K562 (cell line): ENCODE results near the gene TRIM38. TPM values are rescaled to one million over a fixed set of nuclear protein-coding genes. Genes with fewer than 3 reads are reported as not detected.

ENCODE experiments used
- ADNP ChIP-seq: fragments of 200-800 bp; sonication (Bioruptor generic); IDR thresholded peaks from 2 replicates; pipeline ENCODE4 v1.6.1; 2016; ENCODE audit warnings: missing genetic modification characterization, missing compliant biosample characterization
- FOS ChIP-seq: IDR thresholded peaks from 3 replicates; pipeline ENCODE4 v1.6.1; 2011; ENCODE audit not compliant: insufficient read length; ENCODE audit errors: extremely low read depth
- FOXM1 ChIP-seq, 2 experiments: fragments of 450-650 bp in 1 of 2; sonication (generic) in 1 of 2; formaldehyde crosslinking in 1 of 2; IDR thresholded peaks; 2 replicates each; pipeline versions ENCODE4 v1.6.1 to v1.9.0; 2017 to 2022; ENCODE audit warnings: low read depth in 2 of 2, mild to moderate bottlenecking in 2 of 2, missing genetic modification reagents in 1 of 2, moderate library complexity in 1 of 2
- HIVEP1 ChIP-seq: fragments of 250-450 bp; sonication (Bioruptor Pico); IDR thresholded peaks from 2 replicates; pipeline ENCODE4 v1.4.0; 2020; ENCODE audit warnings: mild to moderate bottlenecking
- SMARCA4 ChIP-seq: fragments of 450-650 bp; IDR thresholded peaks from 2 replicates; pipeline ENCODE4 v1.6.1; 2016
- TFAM ChIP-seq: fragments of 250-450 bp; sonication (Bioruptor Pico); conservative IDR thresholded peaks from 2 replicates; pipeline ENCODE4 v1.5.0; 2021; ENCODE audit warnings: mild to moderate bottlenecking, moderate library complexity
- ZC3H8 ChIP-seq: fragments of 450-650 bp; IDR thresholded peaks from 2 replicates; pipeline ENCODE4 v1.6.1; 2017
- ZNF431 ChIP-seq: sonication (generic); formaldehyde crosslinking; IDR thresholded peaks from 2 replicates; pipeline ENCODE4 v1.8.0; 2022; ENCODE audit warnings: mild to moderate bottlenecking, missing genetic modification reagents
- polyA plus RNA-seq, 8 experiments: library from polyadenylated mRNA; depleted of rRNA in 4 of 8; stranded (reverse) in 5 of 8; unstranded in 3 of 8; fragments of >200 nt; fragmentation: Nextera tagmentation in 2 of 8; fragmentation: Illumina TruSeq in 1 of 8; extraction: Ambion mirVana in 2 of 8; extraction: Trizol in 1 of 8; gene quantifications; 2 replicates each; pipeline versions ENCODE4 v1.2.1 to v1.2.3, GENCODE V29; 2011 to 2014; ENCODE audit warnings: inconsistent platforms in 1 of 8, missing spikeins in 1 of 8
- total RNA-seq, 7 experiments: library from RNA; depleted of rRNA in 6 of 7; stranded (reverse); fragments of >200 nt in 6 of 7; fragmentation: Illumina TruSeq in 2 of 7; extraction: Trizol in 2 of 7; gene quantifications; 2 replicates each; pipeline versions ENCODE4 v1.2.1 to v1.2.3, GENCODE V29; 2011 to 2021; ENCODE audit warnings: low replicate concordance in 1 of 7
- TF ChIP-seq, protein P1 (sequence below): fragments of 250-450 bp; sonication (Bioruptor Pico); IDR thresholded peaks from 2 replicates; pipeline ENCODE4 v1.5.0; 2020; ENCODE audit warnings: mild to moderate bottlenecking
- TF ChIP-seq, protein P2 (sequence below): IDR thresholded peaks from 2 replicates; pipeline ENCODE4 v1.6.1; 2011; ENCODE audit not compliant: insufficient read length; ENCODE audit errors: extremely low read depth
- TF ChIP-seq, protein P3 (sequence below): fragments of 450-650 bp; formaldehyde crosslinking; IDR thresholded peaks from 2 replicates; pipeline ENCODE4 v1.4.0; 2022; ENCODE audit warnings: missing genetic modification characterization

The TRIM38 gene
- total and polyA plus RNA-seq, 9 of the 15 experiments (the other 6 are each of a cell fraction or from before 2014, with no cell fraction given): 1.7 to 6.7 (median 6.3) TPM

DNA sequence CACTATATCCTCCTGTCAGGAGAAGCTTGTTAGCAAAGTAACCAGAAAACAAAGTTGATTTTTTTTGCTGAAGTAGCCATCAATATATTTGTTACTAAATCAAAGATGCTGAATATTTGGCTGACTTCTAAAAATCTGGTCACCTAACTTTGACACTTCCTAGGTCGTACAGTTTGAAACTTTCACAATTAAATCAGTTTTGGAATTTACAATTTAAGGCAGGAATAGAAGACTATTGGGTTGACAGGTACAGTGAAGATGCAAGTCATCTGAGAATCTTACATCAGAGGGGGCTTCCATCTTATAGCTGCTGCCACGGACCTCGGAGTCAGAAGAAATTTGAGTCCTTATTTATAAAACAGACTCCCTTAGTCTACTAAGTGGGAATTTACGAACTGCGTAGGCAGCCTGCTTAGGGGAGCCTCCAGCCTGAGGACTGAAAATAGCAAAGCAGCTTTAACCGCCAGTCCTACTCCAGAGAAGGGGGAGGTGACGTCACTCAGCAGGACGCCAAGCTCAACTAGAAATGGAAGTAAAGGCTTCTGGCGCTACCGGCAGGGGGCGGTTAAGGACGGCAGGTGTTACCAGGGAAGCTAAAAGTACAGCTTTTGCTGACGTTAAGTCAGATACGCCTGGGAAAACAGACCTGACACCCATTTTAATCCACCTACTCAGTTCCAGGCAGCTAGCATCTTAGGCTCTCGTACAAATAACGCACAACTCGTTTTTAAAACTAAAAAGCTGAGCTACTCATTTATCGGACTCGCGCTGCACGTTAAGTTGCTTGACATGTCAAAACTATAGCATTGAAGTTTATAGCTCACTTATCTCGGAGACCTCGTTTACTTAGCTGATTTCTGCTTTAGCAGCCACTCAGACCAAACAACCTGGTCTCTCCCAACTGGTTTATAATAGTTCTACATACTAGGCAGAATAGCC is 63.6 kb downstream of the TRIM38 start (continued):
- TF ChIP-seq, protein P1, sequence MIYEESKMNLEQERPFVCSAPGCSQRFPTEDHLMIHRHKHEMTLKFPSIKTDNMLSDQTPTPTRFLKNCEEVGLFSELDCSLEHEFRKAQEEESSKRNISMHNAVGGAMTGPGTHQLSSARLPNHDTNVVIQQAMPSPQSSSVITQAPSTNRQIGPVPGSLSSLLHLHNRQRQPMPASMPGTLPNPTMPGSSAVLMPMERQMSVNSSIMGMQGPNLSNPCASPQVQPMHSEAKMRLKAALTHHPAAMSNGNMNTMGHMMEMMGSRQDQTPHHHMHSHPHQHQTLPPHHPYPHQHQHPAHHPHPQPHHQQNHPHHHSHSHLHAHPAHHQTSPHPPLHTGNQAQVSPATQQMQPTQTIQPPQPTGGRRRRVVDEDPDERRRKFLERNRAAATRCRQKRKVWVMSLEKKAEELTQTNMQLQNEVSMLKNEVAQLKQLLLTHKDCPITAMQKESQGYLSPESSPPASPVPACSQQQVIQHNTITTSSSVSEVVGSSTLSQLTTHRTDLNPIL (CRISPR knock-in tag): peak; percentile 40; the same call in 1 of the 2 replicates
- TF ChIP-seq ZNF431 (CRISPR knock-in tag) (no peak; the same call in 1 of the 2 replicates), SMARCA4 (no peak), ZC3H8 (no peak), FOXM1 (IDR thresholded peaks at IDR 0.05; ENCODE audit: low read depth) (no peak), FOXM1 (CRISPR knock-in tag; IDR thresholded peaks at IDR 0.05; ENCODE audit: low read depth) (peak; percentile 76; the same call in 1 of the 2 replicates), TFAM (no peak), FOS (no peak), ADNP (tag) (no peak), HIVEP1 (CRISPR knock-in tag) (0 out of 2 replicates have a peak, but pooled peaks have one; percentile 11)
- TF ChIP-seq, protein P2, sequence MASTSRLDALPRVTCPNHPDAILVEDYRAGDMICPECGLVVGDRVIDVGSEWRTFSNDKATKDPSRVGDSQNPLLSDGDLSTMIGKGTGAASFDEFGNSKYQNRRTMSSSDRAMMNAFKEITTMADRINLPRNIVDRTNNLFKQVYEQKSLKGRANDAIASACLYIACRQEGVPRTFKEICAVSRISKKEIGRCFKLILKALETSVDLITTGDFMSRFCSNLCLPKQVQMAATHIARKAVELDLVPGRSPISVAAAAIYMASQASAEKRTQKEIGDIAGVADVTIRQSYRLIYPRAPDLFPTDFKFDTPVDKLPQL: no peak
- TF ChIP-seq, protein P3, sequence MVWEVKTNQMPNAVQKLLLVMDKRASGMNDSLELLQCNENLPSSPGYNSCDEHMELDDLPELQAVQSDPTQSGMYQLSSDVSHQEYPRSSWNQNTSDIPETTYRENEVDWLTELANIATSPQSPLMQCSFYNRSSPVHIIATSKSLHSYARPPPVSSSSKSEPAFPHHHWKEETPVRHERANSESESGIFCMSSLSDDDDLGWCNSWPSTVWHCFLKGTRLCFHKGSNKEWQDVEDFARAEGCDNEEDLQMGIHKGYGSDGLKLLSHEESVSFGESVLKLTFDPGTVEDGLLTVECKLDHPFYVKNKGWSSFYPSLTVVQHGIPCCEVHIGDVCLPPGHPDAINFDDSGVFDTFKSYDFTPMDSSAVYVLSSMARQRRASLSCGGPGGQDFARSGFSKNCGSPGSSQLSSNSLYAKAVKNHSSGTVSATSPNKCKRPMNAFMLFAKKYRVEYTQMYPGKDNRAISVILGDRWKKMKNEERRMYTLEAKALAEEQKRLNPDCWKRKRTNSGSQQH: peak; percentile 58
